Adrenal gland (tissue), 12 donors: Measurements from ENCODE around the gene SLC15A3. TPM values are rescaled to one million over a fixed set of nuclear protein-coding genes. Genes with fewer than 3 reads are reported as not detected.

Experiments used
- DNase-seq, 7 donors: peaks; one replicate each; pipeline ENCODE4 v3.0.0-alpha.2; 2019 to 2020
- H3K27ac ChIP-seq, 5 donors: fragments of 200-600 bp; sonication (generic) in 4 of 5; 1 replicate in 3 of 5; 2 replicates in 2 of 5; pipeline versions ENCODE4 v1.5.1 to v1.8.0; 2016 to 2020; ENCODE audit warnings: mild to moderate bottlenecking in 1 of 5
- H3K27me3 ChIP-seq: fragments of 200-600 bp; 2 replicates; pipeline ENCODE4 v1.8.0; 2021
- H3K36me3 ChIP-seq, 2 donors: fragments of 200-600 bp; replicated peaks in 1 of 2; 1 replicate in 1 of 2; 2 replicates in 1 of 2; pipeline versions ENCODE4 v1.5.1 to v1.8.0; 2018 to 2022
- H3K4me1 ChIP-seq, 2 donors: fragments of 200-600 bp; replicated peaks in 1 of 2; 1 replicate in 1 of 2; 2 replicates in 1 of 2; pipeline versions ENCODE4 v1.5.1 to v1.8.0; 2018 to 2021
- H3K4me3 ChIP-seq, 4 donors: fragments of 200-600 bp; sonication (generic) in 3 of 4; one replicate each; pipeline ENCODE4 v1.5.1; 2016 to 2018
- H3K9me3 ChIP-seq, 3 donors: fragments of 200-600 bp; sonication (generic) in 1 of 3; replicated peaks in 1 of 3; 1 replicate in 2 of 3; 2 replicates in 1 of 3; pipeline versions ENCODE4 v1.5.1 to v1.8.0; 2016 to 2021
- POLR2A ChIP-seq, 2 donors: fragments of 450-650 bp; IDR thresholded peaks; one replicate each; pipeline ENCODE4 v1.6.1; 2017; ENCODE audit warnings: antibody characterized with exemption in 2 of 2, mild to moderate bottlenecking in 2 of 2, moderate library complexity in 1 of 2
- WGBS, 4 donors: extraction: QIAGEN DNeasy Blood & Tissue Kit in 2 of 4; methylation state at CpG; one replicate each; pipeline versions ENCODE4 v1.1.5 to v1.1.7; 2013 to 2017; 5-methylcytosine and 5-hydroxymethylcytosine counted together
- intact Hi-C, 2 donors: fragments of 100-400 bp; cut with DNase I; formaldehyde crosslinking; loops; one replicate each; pipeline versions ENCODE4 v1.14.1 to v1.15.0; 2022 to 2023
- polyA plus RNA-seq, 3 donors: library from polyadenylated mRNA; stranded (reverse); fragments of 200-250 nt in 2 of 3; fragments of 350-450 nt in 1 of 3; fragmentation: Illumina TruSeq in 1 of 3; extraction: RNeasy Lipid Tissue Mini Kit (QIAGEN cat#74804) in 1 of 3; gene quantifications; one replicate each; pipeline ENCODE4 v1.2.3, GENCODE V29; 2013 to 2014
- total RNA-seq, 9 donors: library from RNA; depleted of rRNA in 4 of 9; stranded (reverse); fragments of >200 nt in 4 of 9; fragments of 120-200 nt in 1 of 9; fragmentation: NEBNext Ultra II Directional in 1 of 9; extraction: Animal tissue kit (Norgen Biotek cat#: 25700) in 1 of 9; gene quantifications; one replicate each; pipeline versions ENCODE4 v1.1.0 to v1.2.4, GENCODE V29; 2013 to 2023
- TF ChIP-seq, protein P1 (sequence below), 6 experiments: fragments of 450-650 bp in 4 of 6; fragments of 200-600 bp in 2 of 6; sonication (generic) in 1 of 6; IDR thresholded peaks; 1 replicate in 5 of 6; 2 replicates in 1 of 6; pipeline versions ENCODE4 v1.5.1 to v1.8.0; 2016 to 2021; ENCODE audit warnings: antibody characterized with exemption in 6 of 6, mild to moderate bottlenecking in 2 of 6, moderate library complexity in 1 of 6
- donor health status: healthy with polysubstance abuse.
- donor health status: Bipolar disorder and iron deficiency.
- donor health status: DM: yes; HTN: yes; CAD: no.
- donor health status: DM: no; HTN: no; CAD: no.
- donor health status: DM: no; HTN: no; CAD: no.
- donor health status: DM: yes; HTN: yes; CAD: no.

SLC15A3 gene
- total and polyA plus RNA-seq, 12 donors: 6.7 to 57.7 (median 31.0) TPM

DNA sequence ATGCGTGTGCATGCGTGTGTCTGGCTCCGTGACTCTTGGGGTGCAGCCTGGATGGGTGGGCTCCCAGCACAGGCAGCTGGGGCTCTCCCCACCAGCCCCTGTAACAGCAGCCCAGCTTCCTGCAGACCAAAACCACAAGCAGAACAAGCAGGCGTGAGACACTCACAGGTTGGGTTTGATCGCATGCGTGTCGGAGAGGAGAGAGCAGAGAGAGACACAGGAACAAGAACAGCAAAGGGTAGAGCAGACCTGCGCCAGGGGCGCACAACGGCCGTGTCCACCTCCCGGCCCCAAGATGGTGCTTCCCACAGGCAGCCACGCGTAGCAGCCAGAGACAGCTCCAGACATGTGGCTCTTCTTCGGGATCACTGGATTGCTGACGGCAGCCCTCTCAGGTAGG lies 19.5 kb upstream of the SLC15A3 start, which contains the start of gene CD6:
TSS of gene CD6 (plus strand) at position 161 of the 400 bp plus-strand sequence. CDS start at position 347, 186 bp downstream.
- no peaks in the 10 kb centered on the region for H3K36me3 ChIP-seq
- H3K4me3 ChIP-seq: no peak within 1 kb of the TSS
- intact Hi-C loops: no loop called here
- DNase-seq: no peak
- TF ChIP-seq, protein P1, sequence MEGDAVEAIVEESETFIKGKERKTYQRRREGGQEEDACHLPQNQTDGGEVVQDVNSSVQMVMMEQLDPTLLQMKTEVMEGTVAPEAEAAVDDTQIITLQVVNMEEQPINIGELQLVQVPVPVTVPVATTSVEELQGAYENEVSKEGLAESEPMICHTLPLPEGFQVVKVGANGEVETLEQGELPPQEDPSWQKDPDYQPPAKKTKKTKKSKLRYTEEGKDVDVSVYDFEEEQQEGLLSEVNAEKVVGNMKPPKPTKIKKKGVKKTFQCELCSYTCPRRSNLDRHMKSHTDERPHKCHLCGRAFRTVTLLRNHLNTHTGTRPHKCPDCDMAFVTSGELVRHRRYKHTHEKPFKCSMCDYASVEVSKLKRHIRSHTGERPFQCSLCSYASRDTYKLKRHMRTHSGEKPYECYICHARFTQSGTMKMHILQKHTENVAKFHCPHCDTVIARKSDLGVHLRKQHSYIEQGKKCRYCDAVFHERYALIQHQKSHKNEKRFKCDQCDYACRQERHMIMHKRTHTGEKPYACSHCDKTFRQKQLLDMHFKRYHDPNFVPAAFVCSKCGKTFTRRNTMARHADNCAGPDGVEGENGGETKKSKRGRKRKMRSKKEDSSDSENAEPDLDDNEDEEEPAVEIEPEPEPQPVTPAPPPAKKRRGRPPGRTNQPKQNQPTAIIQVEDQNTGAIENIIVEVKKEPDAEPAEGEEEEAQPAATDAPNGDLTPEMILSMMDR (IDR thresholded peaks at IDR 0.05): no peak
- TF ChIP-seq POLR2A (IDR thresholded peaks at IDR 0.05): no peak
- H3K27ac ChIP-seq: no peak within 1 kb of the TSS
- no peaks in the 10 kb centered on the region for H3K9me3 ChIP-seq
- no peaks in the 10 kb centered on the region for H3K4me1 ChIP-seq
- H3K27me3 ChIP-seq: no peaks in the 10 kb centered on the region
- WGBS, 4 donors: 75 to 85% (median 78%) methylated on average over 14 to 16 of the region's 16 CpGs

DNA sequence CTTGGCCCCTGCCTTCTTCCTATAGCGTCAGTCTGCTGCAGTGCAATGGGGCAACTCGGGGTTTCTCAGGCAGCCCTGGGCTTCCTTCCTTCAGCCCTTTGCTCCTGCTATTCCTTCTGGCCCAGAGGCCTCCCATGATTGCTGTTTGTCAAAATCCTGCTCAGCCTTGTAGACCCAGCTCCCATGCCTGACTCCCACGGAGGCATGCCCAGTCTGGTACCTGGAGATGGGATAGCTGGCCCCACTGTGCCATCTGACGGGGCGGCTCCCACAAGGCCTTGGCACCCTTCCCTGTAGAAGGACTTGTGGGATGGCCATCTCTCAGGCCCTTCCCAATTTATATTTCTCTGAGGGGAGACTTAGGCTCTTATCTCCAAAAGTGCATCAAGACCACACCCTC lies 18.9 kb upstream of the SLC15A3 start:
- Histone ChIP-seq H3K27me3 (no peaks in the 10 kb centered on the region), H3K4me1 (no peaks in the 10 kb centered on the region), H3K27ac (no peak overlapping the region), H3K4me3 (no peak overlapping the region), H3K36me3 (no peaks in the 10 kb centered on the region), H3K9me3 (no peaks in the 10 kb centered on the region)
- TF ChIP-seq POLR2A (IDR thresholded peaks at IDR 0.05): no peak
- TF ChIP-seq, protein P1 (IDR thresholded peaks at IDR 0.05): no peak
- intact Hi-C loops: no loop called here
- no peak for DNase-seq
- WGBS, 4 donors: 61 to 73% (median 67%) methylated on average over 4 to 5 of the region's 5 CpGs

DNA sequence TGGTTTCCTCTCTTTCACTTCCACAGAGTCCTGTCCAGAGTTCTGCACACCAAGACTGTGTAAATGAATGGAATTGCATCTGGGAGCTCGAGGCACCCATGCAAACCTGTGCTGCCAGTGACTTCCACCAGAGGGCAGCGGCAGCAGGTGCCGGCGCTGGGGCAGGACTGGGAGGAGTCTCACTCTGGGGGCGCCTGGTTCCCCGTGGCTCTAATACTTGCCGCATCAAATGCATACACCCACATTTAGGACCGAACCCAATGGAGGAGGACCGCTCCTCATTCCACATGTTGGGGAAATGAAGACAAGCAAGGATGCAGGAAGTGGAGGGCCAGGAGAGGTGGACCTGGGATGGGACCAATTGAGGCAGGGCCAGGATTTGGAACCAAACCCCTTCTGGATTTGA lies 18.4 kb upstream of the SLC15A3 start:
- Histone ChIP-seq H3K4me1 (no peaks in the 10 kb centered on the region), H3K27ac (no peak overlapping the region), H3K9me3 (no peaks in the 10 kb centered on the region), H3K36me3 (no peaks in the 10 kb centered on the region), H3K4me3 (no peak overlapping the region), H3K27me3 (no peaks in the 10 kb centered on the region)
- WGBS, 4 donors: 13 to 21% (median 17%) methylated on average over 7 to 9 of the region's 9 CpGs
- intact Hi-C loops: no loop called here
- TF ChIP-seq, protein P1 (IDR thresholded peaks at IDR 0.05): peak; percentile 78 to 88 (median 84)
- TF ChIP-seq POLR2A (IDR thresholded peaks at IDR 0.05): no peak
- DNase-seq: peak; percentile 42 to 76 (median 65)

DNA sequence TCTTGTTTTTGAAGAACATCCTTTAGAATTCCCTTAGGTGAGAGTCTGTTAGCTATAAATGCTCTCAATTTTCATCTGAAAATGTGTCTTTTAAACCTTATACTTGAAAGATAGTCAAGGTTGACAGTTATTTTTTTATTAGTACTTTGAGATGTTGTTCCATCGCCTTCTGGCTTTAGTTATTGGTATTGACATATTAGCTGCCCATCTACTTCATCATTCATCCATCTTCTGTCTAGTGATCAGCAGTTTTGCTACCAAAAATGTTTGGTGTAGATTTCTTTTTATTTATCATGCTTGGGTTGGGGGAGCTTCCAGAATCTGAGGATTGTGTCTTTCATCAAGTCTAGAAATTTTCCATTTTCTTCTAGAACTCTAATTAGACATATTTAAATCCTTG lies 16.2 kb upstream of the SLC15A3 start:
- no peak overlapping the region for H3K4me3 ChIP-seq
- WGBS, 4 donors: 45 to 95% (median 69%) methylated on average over 1 of the region's 1 CpG
- intact Hi-C loops: no loop called here

More for the DNA sequence above, 16.2 kb upstream of the SLC15A3 start:
- H3K27ac ChIP-seq: no peak overlapping the region
- no peaks in the 10 kb centered on the region for H3K4me1 ChIP-seq
- H3K27me3 ChIP-seq: no peaks in the 10 kb centered on the region
- H3K36me3 ChIP-seq: no peaks in the 10 kb centered on the region
- TF ChIP-seq, protein P1 (IDR thresholded peaks at IDR 0.05): no peak
- TF ChIP-seq POLR2A (IDR thresholded peaks at IDR 0.05): no peak
- no peaks in the 10 kb centered on the region for H3K9me3 ChIP-seq
- DNase-seq: no peak
